Sigmoid colon (tissue), 7 donors: Measurements from ENCODE around the gene BRS3. TPM values are rescaled to one million over a fixed set of nuclear protein-coding genes. Genes with fewer than 3 reads are reported as not detected.

Experiments used
- DNase-seq: peaks from one replicate; pipeline ENCODE4 v3.0.0-alpha.2; 2019
- H3K27ac ChIP-seq, 4 donors: fragments of 200-600 bp; sonication (generic); one replicate each; pipeline ENCODE4 v1.5.1; 2016 to 2019; ENCODE audit warnings: mild to moderate bottlenecking in 1 of 4
- H3K27me3 ChIP-seq, 3 donors: fragments of 200-600 bp; sonication (generic); one replicate each; pipeline ENCODE4 v1.5.1; 2019; ENCODE audit warnings: mild to moderate bottlenecking in 1 of 3
- H3K36me3 ChIP-seq, 4 donors: fragments of 200-600 bp; sonication (generic); one replicate each; pipeline ENCODE4 v1.5.1; 2016 to 2019
- H3K4me1 ChIP-seq, 4 donors: fragments of 200-600 bp; sonication (generic); one replicate each; pipeline ENCODE4 v1.5.1; 2017 to 2019
- H3K4me3 ChIP-seq, 4 donors: fragments of 200-600 bp; sonication (generic); one replicate each; pipeline ENCODE4 v1.5.1; 2017 to 2019; ENCODE audit warnings: mild to moderate bottlenecking in 2 of 4, moderate library complexity in 1 of 4
- H3K9me3 ChIP-seq, 4 donors: fragments of 200-600 bp in 3 of 4; sonication (generic) in 3 of 4; one replicate each; pipeline versions ENCODE4 v1.5.1 to v1.6.1; 2013 to 2019
- CTCF ChIP-seq, 4 experiments: fragments of 450-650 bp in 3 of 4; fragments of 200-600 bp in 1 of 4; IDR thresholded peaks; one replicate each; pipeline ENCODE4 v1.5.1; 2016 to 2019; ENCODE audit warnings: antibody characterized with exemption in 4 of 4, mild to moderate bottlenecking in 3 of 4, moderate library complexity in 2 of 4
- EP300 ChIP-seq, 4 donors: sonication (generic); formaldehyde crosslinking; IDR thresholded peaks; one replicate each; pipeline ENCODE4 v1.6.1; 2017; ENCODE audit warnings: antibody characterized with exemption in 4 of 4
- POLR2A ChIP-seq, 2 donors: fragments of 450-650 bp; IDR thresholded peaks; one replicate each; pipeline ENCODE4 v1.6.1; 2016; ENCODE audit warnings: antibody characterized with exemption in 2 of 2, mild to moderate bottlenecking in 2 of 2, moderate library complexity in 2 of 2
- POLR2AphosphoS5 ChIP-seq, 4 donors: sonication (generic); formaldehyde crosslinking; IDR thresholded peaks; one replicate each; pipeline ENCODE4 v1.6.1; 2017; ENCODE audit warnings: antibody characterized with exemption in 4 of 4
- WGBS, 2 donors: extraction: QIAGEN DNeasy Blood & Tissue Kit; methylation state at CpG; one replicate each; pipeline ENCODE4 v1.1.7; 2013; 5-methylcytosine and 5-hydroxymethylcytosine counted together
- intact Hi-C: fragments of 100-400 bp; cut with DNase I; formaldehyde crosslinking; loops from one replicate; pipeline ENCODE4 v1.15.1; 2023
- polyA plus RNA-seq, 3 donors: library from polyadenylated mRNA; stranded (reverse); fragments of 200-250 nt; gene quantifications; one replicate each; pipeline ENCODE4 v1.2.3, GENCODE V29; 2013
- total RNA-seq, 4 donors: library from RNA; depleted of rRNA; stranded (reverse); fragments of >200 nt; gene quantifications; one replicate each; pipeline ENCODE4 v1.1.0, GENCODE V29; 2016
- donor health status: healthy with polysubstance abuse.
- donor health status: Bipolar disorder and iron deficiency.
- donor health status: healthy.

The BRS3 gene
- total and polyA plus RNA-seq, 7 donors, result not detected

GRCh38 chrX:136456133-136456532 is 31.6 kb upstream of the BRS3 start:
- H3K9me3 ChIP-seq, result no peaks in the 10 kb centered on the region
- H3K36me3 ChIP-seq, result no peaks in the 10 kb centered on the region
- DNase-seq, result no peak
- no peak overlapping the region for H3K4me3 ChIP-seq
- no peaks in the 10 kb centered on the region for H3K27me3 ChIP-seq
- no peak overlapping the region for H3K27ac ChIP-seq
- 64 to 77% methylated on average over 6 of the region's 6 CpGs for WGBS, 2 donors
- no peak for TF ChIP-seq POLR2A (IDR thresholded peaks at IDR 0.05)
- no peak for TF ChIP-seq POLR2AphosphoS5 (IDR thresholded peaks at IDR 0.05)
- TF ChIP-seq EP300 (IDR thresholded peaks at IDR 0.05), result no peak
- TF ChIP-seq CTCF (IDR thresholded peaks at IDR 0.05), result no peak
- intact Hi-C loops, result no loop called here
- no peaks in the 10 kb centered on the region for H3K4me1 ChIP-seq

GRCh38 chrX:136457303-136457917 is 30.3 kb upstream of the BRS3 start:
- no peak for TF ChIP-seq POLR2AphosphoS5 (IDR thresholded peaks at IDR 0.05)
- no peak overlapping the region for H3K27ac ChIP-seq
- H3K4me3 ChIP-seq, result no peak overlapping the region
- DNase-seq, result no peak
- H3K9me3 ChIP-seq, result no peaks in the 10 kb centered on the region
- H3K4me1 ChIP-seq, result no peaks in the 10 kb centered on the region
- intact Hi-C loops, result no loop called here
- WGBS, 2 donors, result 65 to 69% methylated on average over 5 of the region's 5 CpGs
- no peaks in the 10 kb centered on the region for H3K27me3 ChIP-seq
- H3K36me3 ChIP-seq, result no peaks in the 10 kb centered on the region

- no peaks in the 10 kb centered on the region for H3K4me1 ChIP-seq
- no peaks in the 10 kb centered on the region for H3K9me3 ChIP-seq
These were observed 23.2 kb upstream of the BRS3 start for GRCh38 chrX:136464589-136464988.

GRCh38 chrX:136467303-136467702 is 20.4 kb upstream of the BRS3 start:
- intact Hi-C loops, result no loop called here
- no peak for DNase-seq
- H3K9me3 ChIP-seq, result no peaks in the 10 kb centered on the region
- WGBS, 2 donors, result 76 to 82% methylated on average over 3 of the region's 3 CpGs
- H3K27me3 ChIP-seq, result no peaks in the 10 kb centered on the region
- no peaks in the 10 kb centered on the region for H3K36me3 ChIP-seq
- H3K27ac ChIP-seq, result no peak overlapping the region
- TF ChIP-seq CTCF (IDR thresholded peaks at IDR 0.05), result no peak
- no peak for TF ChIP-seq EP300 (IDR thresholded peaks at IDR 0.05)
- no peak for TF ChIP-seq POLR2AphosphoS5 (IDR thresholded peaks at IDR 0.05)
- no peak for TF ChIP-seq POLR2A (IDR thresholded peaks at IDR 0.05)
- H3K4me3 ChIP-seq, result no peak overlapping the region
- H3K4me1 ChIP-seq, result no peaks in the 10 kb centered on the region

More at GRCh38 chrX:136464589-136464988, 23.2 kb upstream of the BRS3 start:
- no peak for TF ChIP-seq POLR2AphosphoS5 (IDR thresholded peaks at IDR 0.05)
- TF ChIP-seq EP300 (IDR thresholded peaks at IDR 0.05), result no peak
- no peak for TF ChIP-seq CTCF (IDR thresholded peaks at IDR 0.05)
- no peak for TF ChIP-seq POLR2A (IDR thresholded peaks at IDR 0.05)
- Histone ChIP-seq H3K27ac (no peak overlapping the region), H3K27me3 (no peaks in the 10 kb centered on the region), H3K36me3 (no peaks in the 10 kb centered on the region), H3K4me3 (no peak overlapping the region)
- intact Hi-C loops, result no loop called here
- WGBS, 2 donors, result 44 to 83% methylated on average over 3 of the region's 3 CpGs
- no peak for DNase-seq

GRCh38 chrX:136468391-136469103 is 19.2 kb upstream of the BRS3 start:
- TF ChIP-seq CTCF (IDR thresholded peaks at IDR 0.05) (no peak), POLR2A (IDR thresholded peaks at IDR 0.05) (no peak)
- no peak for DNase-seq
- intact Hi-C loops, result no loop called here

More at GRCh38 chrX:136468391-136469103, 19.2 kb upstream of the BRS3 start:
- Histone ChIP-seq H3K9me3 (no peaks in the 10 kb centered on the region), H3K4me3 (no peak overlapping the region), H3K27me3 (no peaks in the 10 kb centered on the region), H3K4me1 (no peaks in the 10 kb centered on the region), H3K27ac (no peak overlapping the region), H3K36me3 (no peaks in the 10 kb centered on the region)
- WGBS, 2 donors, result 65 to 91% methylated on average over 2 of the region's 2 CpGs
